Ectodermal cell (in vitro differentiated cells): ENCODE results near the gene NADK.

Experiments used
- H3K27ac ChIP-seq: 2 replicates; pipeline ENCODE4 v1.7.0; 2013; ENCODE audit warnings: mild to moderate bottlenecking, low read depth, low read length; ENCODE audit not compliant: insufficient read depth, poor library complexity, severe bottlenecking
- H3K27me3 ChIP-seq: 2 replicates; pipeline ENCODE4 v1.7.0; 2013; ENCODE audit warnings: mild to moderate bottlenecking, low read length; ENCODE audit not compliant: insufficient read depth, control insufficient read depth, poor library complexity, severe bottlenecking
- H3K36me3 ChIP-seq: one replicate; pipeline ENCODE4 v1.7.0; 2013; ENCODE audit warnings: low read length; ENCODE audit not compliant: control insufficient read depth, insufficient read depth
- H3K4me1 ChIP-seq: one replicate; pipeline ENCODE4 v1.7.0; 2013; ENCODE audit warnings: low read length; ENCODE audit not compliant: control insufficient read depth, insufficient read depth
- H3K4me3 ChIP-seq: 2 replicates; pipeline ENCODE4 v1.7.0; 2013; ENCODE audit warnings: low read depth, low read length, control low read depth; ENCODE audit not compliant: insufficient read depth
- H3K9me3 ChIP-seq: 2 replicates; pipeline ENCODE4 v1.7.0; 2013; ENCODE audit warnings: mild to moderate bottlenecking, low read length, moderate library complexity; ENCODE audit not compliant: control insufficient read depth
- WGBS, 2 experiments: methylation state at CpG; one replicate each; pipeline ENCODE4 v1.1.7; 2013; ENCODE audit warnings: missing lambda C conversion rate in 2 of 2; 5-methylcytosine and 5-hydroxymethylcytosine counted together

NADK gene

GRCh38 chr1:1778663-1779319 lies 521 bp upstream of the NADK start:
- H3K27ac ChIP-seq: no peak overlapping the region
- peaks cover 33% of the 10 kb centered on the region for H3K4me1 ChIP-seq
- peak overlapping the region; percentile 84 for H3K4me3 ChIP-seq
- H3K9me3 ChIP-seq: no peaks in the 10 kb centered on the region
- H3K36me3 ChIP-seq: no peaks in the 10 kb centered on the region
- H3K27me3 ChIP-seq: peaks cover 10% of the 10 kb centered on the region
- 1 to 2% methylated on average over 68 of the region's 68 CpGs for WGBS, 2 experiments

GRCh38 chr1:1777583-1777899 lies 729 bp downstream of the NADK start:
- H3K36me3 ChIP-seq: peaks cover under 1% of the 10 kb centered on the region
- H3K4me3 ChIP-seq: peak overlapping the region; percentile 84
- H3K4me1 ChIP-seq: peaks cover 29% of the 10 kb centered on the region
- no peak overlapping the region for H3K27ac ChIP-seq
- 4 to 7% methylated on average over 6 of the region's 6 CpGs for whole genome bisulfite sequencing, 2 experiments
- H3K9me3 ChIP-seq: no peaks in the 10 kb centered on the region
- H3K27me3 ChIP-seq: peaks cover 10% of the 10 kb centered on the region

- Histone ChIP-seq H3K4me3 (peak overlapping the region; percentile 84), H3K9me3 (no peaks in the 10 kb centered on the region), H3K27ac (no peak overlapping the region), H3K27me3 (peaks cover 10% of the 10 kb centered on the region), H3K4me1 (peaks cover 26% of the 10 kb centered on the region), H3K36me3 (peaks cover 7% of the 10 kb centered on the region)
- 81 to 82% methylated on average over 9 of the region's 9 CpGs for WGBS, 2 experiments
Measured at GRCh38 chr1:1776672-1777582, 1.3 kb downstream of the NADK start.

GRCh38 chr1:1775327-1776226 lies 2.7 kb downstream of the NADK start:
- Histone ChIP-seq H3K4me1 (peaks cover 25% of the 10 kb centered on the region), H3K27ac (no peak overlapping the region), H3K4me3 (no peak overlapping the region), H3K9me3 (no peaks in the 10 kb centered on the region), H3K27me3 (peaks cover 10% of the 10 kb centered on the region), H3K36me3 (peaks cover 9% of the 10 kb centered on the region)
- 90 to 92% methylated on average over 11 of the region's 11 CpGs for WGBS, 2 experiments

- Histone ChIP-seq H3K36me3 (peaks cover 9% of the 10 kb centered on the region), H3K9me3 (peaks cover 2% of the 10 kb centered on the region), H3K4me1 (peaks cover 13% of the 10 kb centered on the region), H3K27me3 (no peaks in the 10 kb centered on the region), H3K27ac (no peak overlapping the region), H3K4me3 (no peak overlapping the region)
- 93 to 96% methylated on average over 3 to 4 of the region's 4 CpGs for WGBS, 2 experiments
Measured at GRCh38 chr1:1773874-1774273, 4.4 kb downstream of the NADK start.

GRCh38 chr1:1771096-1771495 lies 7.2 kb downstream of the NADK start:
- Histone ChIP-seq H3K36me3 (peaks cover 9% of the 10 kb centered on the region), H3K27me3 (no peaks in the 10 kb centered on the region)
- 96 to 98% methylated on average over 3 of the region's 3 CpGs for WGBS, 2 experiments

GRCh38 chr1:1770102-1770501 lies 8.2 kb downstream of the NADK start:
- Histone ChIP-seq H3K4me1 (no peaks in the 10 kb centered on the region), H3K9me3 (peaks cover 2% of the 10 kb centered on the region), H3K27ac (no peak overlapping the region), H3K36me3 (peaks cover 10% of the 10 kb centered on the region), H3K4me3 (no peak overlapping the region), H3K27me3 (no peaks in the 10 kb centered on the region)
- 90 to 95% methylated on average over 3 of the region's 3 CpGs for WGBS, 2 experiments

More at GRCh38 chr1:1771096-1771495, 7.2 kb downstream of the NADK start:
- H3K4me3 ChIP-seq: no peak overlapping the region
- peaks cover 2% of the 10 kb centered on the region for H3K9me3 ChIP-seq
- peaks cover 8% of the 10 kb centered on the region for H3K4me1 ChIP-seq
- H3K27ac ChIP-seq: no peak overlapping the region

GRCh38 chr1:1768249-1768992 lies 9.8 kb downstream of the NADK start:
- H3K36me3 ChIP-seq: peaks cover 13% of the 10 kb centered on the region
- no peaks in the 10 kb centered on the region for H3K27me3 ChIP-seq
- no peak overlapping the region for H3K27ac ChIP-seq
- H3K9me3 ChIP-seq: peaks cover 2% of the 10 kb centered on the region
- H3K4me1 ChIP-seq: no peaks in the 10 kb centered on the region
- no peak overlapping the region for H3K4me3 ChIP-seq
- 93 to 95% methylated on average over 7 of the region's 7 CpGs for WGBS, 2 experiments

GRCh38 chr1:1764876-1765470 lies 13.3 kb downstream of the NADK start:
- no peak overlapping the region for H3K4me3 ChIP-seq
- H3K36me3 ChIP-seq: peaks cover 13% of the 10 kb centered on the region
- H3K9me3 ChIP-seq: no peaks in the 10 kb centered on the region
- H3K4me1 ChIP-seq: no peaks in the 10 kb centered on the region
- no peak overlapping the region for H3K27ac ChIP-seq
- WGBS, 2 experiments: 94 to 95% methylated on average over 22 of the region's 23 CpGs
- H3K27me3 ChIP-seq: no peaks in the 10 kb centered on the region
